Ammon's horn (tissue), 1 donor: ENCODE data around the gene PRDX3.
"Not testable (repeated sequence)": the region's sequence is repeated elsewhere in the genome, so short reads cannot be mapped to it uniquely, and the experiment has no call there.

Experiments used
- DNase-seq: peaks from one replicate; pipeline ENCODE4 v3.0.0-alpha.2; 2016; ENCODE audit warnings: low spot score

The PRDX3 gene

DNA sequence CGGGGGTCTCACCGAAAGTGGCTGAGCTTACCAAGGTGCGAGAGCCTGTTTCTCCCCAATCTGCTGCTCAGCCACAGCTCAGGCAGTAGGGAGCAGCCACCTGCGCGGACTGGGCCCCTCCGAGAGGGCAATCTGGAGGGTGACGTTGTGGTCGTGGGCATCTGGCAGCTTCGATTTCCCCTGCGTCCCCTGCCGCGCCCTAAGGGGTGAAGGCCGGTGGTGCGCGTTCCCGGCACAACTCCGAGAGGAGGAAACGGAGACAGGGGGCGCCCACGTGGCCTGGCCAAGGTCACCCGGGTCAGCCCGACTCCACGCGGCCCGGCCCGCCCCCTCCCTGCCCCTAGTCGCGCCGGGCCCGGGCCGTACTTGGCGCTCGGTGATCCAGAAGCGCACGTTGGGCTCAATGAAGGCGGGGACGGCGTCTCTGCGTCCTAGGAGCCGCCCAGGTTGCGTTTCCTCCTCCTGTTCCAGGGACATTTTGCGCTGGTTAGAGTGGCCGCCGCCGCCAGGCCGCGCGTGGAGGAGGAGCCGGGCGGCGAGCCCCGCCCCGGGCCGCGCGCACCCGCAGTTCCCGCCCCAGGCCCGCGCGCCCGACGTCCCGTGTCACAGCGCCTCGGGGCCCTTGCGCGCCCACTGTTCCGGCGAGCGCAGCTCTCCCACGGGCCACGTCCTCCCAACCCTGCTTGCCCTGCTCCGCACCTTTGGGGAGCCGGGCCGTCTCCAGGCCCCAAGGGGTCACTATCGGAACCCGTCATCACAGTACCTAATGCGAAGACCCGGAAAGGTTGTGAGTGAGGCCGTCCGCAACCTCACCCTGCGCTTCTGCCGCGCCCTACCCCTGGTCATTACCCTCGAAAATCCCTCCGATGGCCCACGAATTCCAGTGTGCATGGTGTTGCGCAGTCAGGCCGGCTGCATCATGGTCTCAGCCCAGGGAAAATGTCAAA lies 13.2 kb downstream of the PRDX3 start, which contains the start of gene SFXN4:
Gene SFXN4, minus strand, starts transcription at position 544 of the 947 bp plus-strand sequence. Its CDS starts 67 bp downstream, at position 477.
- peak; percentile 88 for DNase-seq

DNA sequence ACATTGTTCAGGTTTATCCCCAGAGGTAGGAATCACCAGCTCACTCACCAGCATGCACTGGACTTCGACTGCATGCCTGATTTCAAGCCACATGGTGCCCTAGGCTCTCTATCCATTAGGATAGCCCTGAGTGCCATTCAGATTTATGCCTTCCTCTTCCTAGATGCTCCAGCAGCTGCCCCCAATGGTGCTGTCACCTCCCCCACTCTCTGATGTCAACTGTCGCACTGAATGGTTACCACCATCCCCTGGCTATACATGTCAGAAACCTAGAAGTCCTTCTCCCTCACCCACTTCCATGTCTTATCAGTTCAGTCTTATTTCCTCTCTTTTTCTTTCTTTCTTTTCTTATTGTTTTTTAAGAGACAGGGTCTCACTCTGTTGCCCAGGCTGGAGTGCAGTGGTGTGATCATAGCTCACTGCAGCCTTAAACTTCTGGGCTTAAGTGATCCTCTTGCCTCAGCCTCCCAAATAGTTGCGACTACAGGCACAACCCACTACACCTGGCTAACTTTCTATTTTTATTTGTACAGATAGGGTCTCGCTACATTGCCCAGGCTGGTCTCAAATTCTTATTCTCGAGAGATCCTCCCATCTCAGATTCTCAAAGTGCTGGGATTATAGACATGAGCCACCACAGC lies 16.0 kb downstream of the PRDX3 start:
- DNase-seq: no peak

DNA sequence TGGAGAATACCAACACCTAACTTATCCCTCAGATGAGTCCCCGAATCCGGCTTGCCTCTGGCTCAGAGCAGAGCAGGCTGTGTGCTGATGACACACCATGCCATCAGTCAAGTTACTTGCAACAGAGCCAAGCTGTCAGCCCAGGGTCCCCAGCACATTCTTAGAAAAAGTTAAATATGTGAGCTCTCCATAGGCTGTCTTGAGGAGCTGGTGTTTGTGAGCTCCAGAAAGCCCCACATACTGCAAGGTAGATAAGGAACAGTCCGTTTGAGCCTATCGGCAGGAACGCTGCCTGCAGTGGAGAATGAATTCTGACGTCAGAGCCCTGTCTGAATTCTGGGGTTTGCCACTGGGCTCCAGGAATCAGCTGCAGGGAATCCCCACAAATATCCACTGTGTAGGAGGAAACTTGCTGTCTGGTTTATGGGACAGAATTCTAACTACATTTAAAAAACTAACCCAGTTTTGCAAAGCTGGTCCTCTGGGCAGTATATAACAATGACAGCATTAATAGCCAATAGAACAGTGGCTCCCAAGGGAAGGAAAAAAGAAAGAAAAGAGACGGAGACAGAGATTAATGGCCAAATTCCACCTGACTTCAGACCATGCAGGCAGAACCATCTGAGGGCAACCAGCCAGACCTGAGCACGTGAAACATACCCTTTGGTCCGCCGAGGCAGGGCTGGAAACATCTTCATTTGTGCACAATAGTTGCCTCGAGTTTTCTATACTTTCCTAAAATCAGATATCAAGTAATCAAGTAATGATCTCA lies 16.7 kb downstream of the PRDX3 start:
- DNase-seq: no peak

DNA sequence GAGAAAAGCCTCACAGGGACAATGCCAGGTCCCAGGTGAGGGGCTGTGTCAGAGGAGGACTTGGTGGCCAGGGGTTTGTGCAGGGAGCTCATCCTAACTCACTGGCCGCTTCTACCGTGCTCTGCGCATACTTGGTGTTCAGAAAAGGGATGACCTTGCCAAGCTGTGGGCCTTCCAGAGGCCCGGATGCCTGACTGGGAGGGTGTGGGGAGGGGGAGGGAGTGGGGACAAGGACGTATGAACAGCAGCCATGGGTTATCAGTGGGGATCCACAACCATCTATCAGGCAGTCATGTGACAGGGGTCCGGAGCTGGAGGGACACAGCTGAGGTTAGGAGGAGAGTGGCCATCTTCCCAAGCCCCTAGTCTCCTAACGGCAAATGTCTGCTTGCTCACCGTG lies 19.3 kb downstream of the PRDX3 start:
- no peak for DNase-seq

DNA sequence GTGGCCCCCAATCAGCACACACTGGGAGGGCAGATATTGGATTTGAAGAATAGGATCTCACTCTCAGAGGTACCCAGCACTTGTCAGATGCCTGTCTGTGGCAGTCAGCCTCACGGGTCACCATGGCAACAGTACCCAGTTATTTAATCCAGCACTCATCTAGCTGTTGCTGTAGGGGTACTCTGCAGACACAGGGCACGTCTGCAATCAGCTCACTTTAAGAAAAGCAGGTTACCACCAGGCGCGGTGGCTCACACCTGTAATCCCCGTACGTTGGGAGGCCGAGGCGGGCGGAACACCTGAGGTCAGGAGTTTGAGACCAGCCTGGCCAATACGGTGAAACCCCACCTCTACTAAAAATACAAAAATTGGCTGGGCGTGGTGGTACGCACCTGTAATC lies 25.0 kb downstream of the PRDX3 start:
- no peak for DNase-seq

DNA sequence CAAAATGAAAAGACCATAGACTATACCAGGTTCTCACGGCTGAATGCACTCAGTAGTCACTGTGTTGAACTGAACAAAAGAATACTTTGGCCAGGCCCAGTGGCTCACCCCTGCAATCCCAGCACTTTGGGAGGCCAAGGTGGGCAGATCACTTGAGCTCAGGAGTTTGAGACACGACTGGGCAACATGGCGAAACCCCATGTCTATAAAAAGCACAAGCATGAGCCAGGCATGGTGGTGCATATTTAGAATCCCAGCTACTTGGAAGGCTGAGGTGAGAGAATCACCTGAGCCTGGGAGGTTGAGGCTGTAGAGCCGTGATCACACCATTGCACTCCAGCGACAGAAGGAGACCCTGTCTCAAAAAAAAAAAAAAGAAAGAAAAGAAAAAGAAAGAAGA lies 25.6 kb downstream of the PRDX3 start:
- no peak for DNase-seq

DNA sequence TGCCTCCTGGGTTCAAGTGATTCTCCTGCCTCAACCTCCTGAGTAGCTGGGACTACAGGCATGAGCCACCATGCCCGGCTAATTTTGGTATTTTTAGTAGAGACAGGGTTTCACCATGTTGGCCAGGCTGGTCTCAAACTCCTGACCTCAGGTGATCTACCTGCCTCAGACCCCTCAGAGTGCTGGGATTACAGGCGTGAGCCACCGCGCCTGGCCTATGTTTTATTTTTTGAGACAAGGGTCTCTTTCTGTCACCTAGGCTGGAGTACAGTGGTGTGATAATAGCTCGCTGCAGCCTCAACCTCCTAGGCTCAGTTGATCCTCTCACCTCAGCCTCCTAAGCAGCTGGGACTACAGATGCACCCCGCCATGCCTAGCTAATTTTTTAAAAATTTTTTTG lies 27.0 kb downstream of the PRDX3 start:
- DNase-seq: not testable (repeated sequence)

DNA sequence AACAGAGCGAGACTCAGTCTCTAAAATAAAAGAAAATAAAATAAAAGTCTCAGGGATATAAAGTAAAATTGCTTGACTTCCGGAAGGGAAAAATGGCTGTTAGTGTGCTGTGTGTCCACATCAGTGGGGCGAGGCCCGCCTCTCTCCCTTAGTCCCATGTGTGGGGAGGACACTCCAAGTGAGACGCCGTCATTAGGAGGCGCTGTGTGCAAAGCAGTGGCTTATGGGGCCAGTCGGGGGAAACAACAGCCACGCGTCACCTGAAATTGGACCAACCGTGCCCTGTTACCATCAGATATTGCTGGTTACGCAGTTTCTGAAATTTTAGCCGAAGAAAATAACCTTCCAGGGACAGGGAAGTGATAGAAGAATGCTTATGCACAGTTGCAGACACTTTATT lies 28.9 kb downstream of the PRDX3 start:
- no peak for DNase-seq

DNA sequence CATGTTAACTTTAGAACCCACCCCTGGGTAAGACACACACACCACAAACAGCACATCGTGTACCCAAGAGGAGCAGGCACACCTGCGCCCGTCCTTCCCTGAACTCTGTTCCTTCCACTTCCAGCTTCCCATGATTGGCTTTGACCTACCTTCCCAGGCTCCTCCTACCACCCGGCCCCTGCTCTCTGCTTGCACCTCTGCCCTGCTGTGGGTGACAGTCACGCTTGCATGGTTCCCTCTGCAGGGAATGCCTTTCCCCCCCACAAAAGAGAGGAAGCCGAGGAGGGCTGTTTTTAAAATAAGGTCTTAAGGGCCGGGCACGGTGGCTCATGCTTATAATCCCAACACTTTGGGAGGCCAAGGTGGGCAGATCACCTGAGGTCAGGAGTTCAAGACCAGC lies 29.5 kb downstream of the PRDX3 start:
- no peak for DNase-seq

DNA sequence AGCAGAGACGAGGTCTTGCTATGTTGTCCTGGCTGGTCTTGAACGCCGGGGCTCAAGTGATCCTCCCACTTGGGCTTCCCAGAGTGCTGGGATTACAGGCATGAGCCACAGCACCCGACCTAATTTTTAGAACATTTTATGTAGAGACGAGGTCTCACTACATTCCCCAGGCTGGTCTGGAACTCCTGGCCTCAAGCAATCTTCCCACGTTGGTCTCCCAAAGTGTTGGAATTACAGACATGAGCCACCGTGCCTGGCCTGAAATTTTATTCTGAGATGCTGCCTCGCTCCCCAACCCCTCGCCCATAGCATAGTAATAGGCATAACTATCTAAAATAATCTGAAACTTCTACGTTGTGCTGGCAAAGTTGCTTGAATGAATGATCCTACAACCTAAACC lies 35.0 kb downstream of the PRDX3 start:
- DNase-seq: no peak

DNA sequence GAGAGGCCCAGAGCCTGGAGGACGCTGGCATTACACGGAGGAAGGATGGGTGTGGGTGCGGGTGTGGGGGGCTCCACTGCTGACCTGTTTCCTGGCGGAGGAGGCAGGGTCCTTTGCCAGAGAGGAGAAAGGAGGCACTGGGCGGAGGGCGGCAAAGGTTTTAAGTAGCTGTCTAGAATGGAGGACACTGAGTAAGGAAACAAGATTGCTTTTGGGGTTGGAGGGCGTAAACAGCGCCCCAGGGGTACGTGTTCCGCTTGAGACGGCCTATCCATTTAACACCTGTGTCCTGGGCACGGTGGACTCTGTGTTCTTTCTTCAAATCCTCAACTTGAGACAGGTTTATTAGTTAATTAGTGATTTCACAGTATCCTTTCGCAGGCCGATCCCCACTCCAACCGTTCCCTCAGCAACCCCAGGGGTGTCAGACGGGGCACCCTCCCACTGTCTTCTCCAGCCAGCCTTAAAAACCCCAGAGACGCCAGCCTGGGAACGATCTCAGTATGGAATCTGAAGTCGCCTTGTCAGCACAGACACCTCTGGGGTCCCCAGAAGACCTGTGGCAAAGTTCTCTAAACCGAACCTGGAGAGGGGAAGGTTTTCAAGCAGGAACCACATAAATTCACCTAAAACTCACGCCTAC lies 37.9 kb downstream of the PRDX3 start:
- no peak for DNase-seq

DNA sequence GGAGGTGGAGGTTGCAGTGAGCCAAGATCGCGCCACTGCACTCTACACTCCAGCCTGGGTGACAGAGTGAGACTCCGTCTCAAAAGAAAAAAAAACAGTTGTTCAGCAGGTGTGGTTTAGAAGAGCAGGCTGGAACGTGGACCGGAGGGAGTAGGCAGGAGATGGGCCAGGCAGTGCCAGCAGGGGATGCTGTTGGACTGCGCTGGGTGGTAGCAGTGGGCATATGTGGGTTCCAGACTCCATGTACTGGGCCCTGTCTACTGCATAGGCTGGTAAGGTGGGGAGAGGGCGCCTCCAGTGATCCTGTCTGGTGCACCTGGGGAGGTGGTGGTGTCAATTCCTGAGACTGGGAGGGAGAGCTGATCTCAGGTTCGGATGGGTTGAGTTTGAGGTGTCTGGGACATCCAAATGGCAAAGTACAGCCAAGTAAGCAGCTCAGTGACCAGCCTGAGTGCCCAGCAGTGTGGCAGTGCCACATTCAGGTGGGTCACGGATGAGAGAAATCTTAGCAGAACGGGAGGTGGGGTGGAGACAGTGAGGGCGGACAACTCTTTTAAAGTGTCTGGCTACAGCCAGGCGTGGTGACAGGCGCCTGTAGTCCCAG lies 39.0 kb downstream of the PRDX3 start:
- peak; percentile 50 for DNase-seq

DNA sequence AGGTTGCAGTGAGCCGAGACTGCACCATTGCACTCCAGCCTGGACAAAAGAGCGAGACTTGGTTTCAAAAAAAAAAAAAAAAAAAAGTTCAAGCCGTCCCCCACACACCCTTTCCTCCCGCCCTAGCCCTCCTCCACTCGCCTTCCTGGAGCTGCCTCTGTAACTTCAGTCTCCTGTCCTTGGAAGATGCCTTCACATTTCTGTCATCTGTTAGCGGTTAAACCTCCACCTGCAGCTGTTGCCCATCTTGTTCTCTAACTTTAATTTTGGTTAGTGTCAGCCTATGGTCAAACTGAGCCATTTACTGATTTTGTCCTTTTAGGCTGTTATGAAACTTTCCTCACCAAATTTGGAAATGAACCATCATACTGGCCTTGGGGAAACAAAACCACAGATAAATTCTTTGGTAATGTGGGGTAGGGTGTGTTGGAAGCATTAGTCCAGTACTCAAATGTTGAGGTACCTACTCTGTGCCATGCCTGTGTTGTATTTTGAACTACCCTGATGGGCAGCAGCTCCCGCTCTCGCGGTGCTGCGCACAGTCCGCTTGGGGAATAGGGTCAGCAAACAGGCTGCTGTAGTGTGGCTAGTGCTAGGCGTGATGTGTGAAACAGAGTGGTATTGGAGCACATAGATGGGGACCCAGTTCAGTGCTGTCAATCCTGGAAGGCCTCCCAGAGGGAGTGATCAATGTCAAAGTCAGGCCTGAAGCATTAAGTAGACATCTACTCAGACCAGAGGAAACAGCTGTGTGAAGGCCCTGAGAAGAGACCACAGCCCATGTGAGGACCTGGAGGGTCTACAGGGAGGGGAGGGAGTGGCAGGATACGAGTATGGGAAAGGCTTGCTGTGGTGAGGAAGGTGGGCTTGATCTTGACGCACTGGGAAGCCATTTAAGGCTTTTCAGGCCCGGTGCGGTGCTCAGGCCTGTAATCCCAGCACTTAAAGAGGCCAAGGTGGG lies 40.0 kb downstream of the PRDX3 start:
- DNase-seq: no peak

DNA sequence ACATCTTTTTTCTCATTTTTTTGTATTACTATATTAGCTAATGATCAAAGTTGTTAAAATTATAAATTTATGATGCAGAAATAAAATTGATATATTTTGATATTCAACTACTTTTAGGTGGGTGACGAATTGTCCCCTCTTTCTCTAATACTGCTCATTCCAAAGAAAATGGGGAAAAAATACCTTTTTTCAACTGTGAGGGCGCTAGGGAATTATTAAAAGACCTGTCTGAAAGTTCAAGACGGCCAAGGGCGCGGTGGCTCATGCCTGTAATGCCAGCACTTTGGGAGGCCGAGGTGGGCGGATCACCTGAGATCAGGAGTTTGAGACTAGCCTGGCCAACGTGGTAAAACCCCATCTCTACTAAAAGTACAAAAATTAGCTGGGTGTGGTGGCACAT lies 40.7 kb downstream of the PRDX3 start:
- not testable (repeated sequence) for DNase-seq

DNA sequence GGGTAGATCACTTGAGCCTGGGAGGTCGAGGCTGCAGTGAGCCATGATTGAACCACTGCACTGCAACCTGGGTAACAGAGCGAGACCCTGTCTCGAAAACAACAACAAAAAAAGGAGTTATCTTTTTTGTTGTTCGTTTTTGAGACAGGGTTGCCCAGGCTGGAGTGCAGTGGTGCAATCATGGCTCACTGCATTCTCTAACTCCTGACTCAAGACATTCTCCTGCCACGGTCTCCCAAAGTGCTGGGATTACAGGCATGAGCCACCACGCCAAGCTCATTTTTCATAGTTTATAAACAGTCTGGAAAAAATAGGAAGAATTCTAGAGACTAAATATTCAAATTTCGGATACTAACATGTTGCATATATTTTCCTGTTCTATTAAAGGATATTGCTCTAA lies 42.5 kb downstream of the PRDX3 start:
- no peak for DNase-seq

DNA sequence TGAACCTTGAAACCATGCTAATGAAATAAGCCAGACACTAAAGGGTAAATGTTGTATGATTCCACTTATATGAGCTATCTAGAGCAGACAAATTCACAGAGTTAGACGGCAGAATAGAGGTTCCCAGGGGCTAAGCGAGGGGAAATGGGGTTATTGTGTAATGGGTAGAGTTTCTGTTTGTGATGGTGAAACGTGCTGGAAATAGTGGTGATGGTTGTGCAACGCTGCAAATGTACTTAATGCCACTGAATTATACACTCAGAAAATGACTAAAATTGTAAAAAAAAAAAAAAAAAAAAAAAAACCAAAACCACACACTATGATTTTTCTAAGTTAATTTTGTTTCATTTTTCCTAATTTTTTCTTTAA lies 43.1 kb downstream of the PRDX3 start:
- no peak for DNase-seq

DNA sequence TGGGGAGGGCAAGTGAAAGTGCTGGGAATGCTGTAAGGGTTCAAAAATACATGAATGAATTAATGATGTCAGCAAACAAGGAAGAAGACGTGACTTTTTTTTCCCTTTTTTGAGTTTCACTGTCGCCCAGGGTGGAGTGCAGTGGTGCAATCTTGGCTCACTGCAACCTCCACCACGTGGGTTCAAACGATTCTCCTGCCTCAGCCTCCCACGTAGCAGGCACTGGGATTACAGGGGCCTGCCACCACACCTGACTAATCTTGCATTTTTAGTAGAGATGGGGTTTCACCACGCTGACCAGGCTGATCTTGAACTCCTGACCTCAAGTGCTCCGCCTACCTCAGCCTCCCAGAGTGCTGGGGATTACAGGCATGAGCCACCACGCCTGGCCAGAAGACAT lies 44.7 kb downstream of the PRDX3 start:
- DNase-seq: no peak

DNA sequence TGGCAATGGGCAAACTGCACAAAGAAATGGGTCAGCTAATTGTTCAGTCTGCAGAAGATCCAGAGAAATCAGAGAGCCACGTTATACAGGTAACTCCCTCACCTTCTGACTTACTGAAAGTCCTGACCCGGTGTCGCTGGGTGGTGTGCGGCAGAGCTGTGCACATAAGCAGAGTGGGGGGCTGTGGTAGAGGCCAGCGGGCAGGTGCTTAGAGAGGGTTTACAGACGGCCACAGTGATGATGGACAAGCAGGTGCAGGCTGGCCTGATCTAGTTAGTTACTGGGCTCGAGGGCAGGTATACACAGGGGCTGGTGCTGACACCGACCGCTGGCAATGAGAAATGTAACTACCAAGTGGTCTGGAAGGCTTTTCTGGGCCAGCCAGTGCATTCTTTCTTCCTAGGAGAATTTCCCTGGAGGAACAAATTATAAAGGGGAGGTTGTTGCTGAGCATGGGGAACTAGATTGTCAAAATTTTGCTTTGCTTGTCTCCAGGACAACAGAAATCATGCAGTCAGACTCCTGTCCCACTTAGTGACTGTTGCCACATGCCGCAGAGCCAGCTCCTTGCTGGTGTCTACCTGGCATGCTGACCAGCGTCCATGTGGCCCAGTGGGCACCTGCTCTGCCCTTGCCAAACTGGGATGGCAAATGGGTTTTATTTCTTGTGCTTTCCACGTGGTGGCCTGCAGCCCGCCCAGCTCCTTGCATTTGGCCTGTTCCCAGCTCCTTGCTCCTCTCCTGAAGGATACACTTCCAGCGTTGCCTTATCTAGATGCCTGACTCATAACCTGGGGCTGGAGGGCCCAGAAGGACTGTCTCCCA lies 45.9 kb downstream of the PRDX3 start:
- DNase-seq: peak; percentile 77

DNA sequence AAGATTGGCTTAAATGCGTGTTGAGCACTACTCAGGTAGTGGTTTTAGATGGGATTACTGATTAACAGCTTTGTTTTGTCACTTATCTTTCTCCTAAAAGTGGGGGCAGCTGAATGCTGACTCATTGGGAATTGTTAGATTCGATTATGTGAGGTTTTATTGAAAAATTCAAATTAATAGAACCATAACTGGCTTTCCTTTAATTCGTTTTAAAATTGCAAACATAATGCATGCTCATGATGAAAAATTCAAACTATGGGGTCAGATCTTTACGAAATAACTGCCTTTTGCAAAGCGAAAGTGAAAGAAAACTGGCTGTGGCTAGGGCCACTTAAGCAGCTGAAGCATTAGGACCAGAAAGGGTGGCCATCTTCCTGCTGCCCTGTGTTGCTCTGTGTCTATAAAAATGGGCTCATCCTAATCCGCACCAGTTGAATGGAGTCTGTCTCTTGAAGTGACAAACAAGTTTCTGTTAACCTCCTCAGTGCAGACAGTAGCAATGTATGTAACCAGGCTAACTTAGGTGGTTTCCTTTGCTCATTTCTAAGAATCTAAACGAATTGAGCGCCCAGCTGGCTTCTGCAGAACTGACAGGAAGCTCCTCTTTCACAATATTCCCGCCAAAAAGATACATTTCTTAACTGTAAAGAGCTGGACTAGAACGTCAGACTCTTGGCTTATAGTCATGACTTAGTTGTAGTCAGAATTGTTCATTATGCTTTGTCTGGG lies 46.9 kb downstream of the PRDX3 start:
- peak; percentile 53 for DNase-seq
